WTC11 (cell line): ENCODE results near the gene RGS17.

Experiments
- GABPB1 ChIP-seq: sonication (generic); formaldehyde crosslinking; IDR thresholded peaks from 2 replicates; pipeline ENCODE4 v1.8.1; 2023; ENCODE audit warnings: mild to moderate bottlenecking, missing genetic modification reagents
- MAX ChIP-seq: sonication (generic); formaldehyde crosslinking; IDR thresholded peaks from 2 replicates; pipeline ENCODE4 v1.8.0; 2022; ENCODE audit warnings: mild to moderate bottlenecking, missing genetic modification reagents
- ZNF317 ChIP-seq: sonication (generic); formaldehyde crosslinking; IDR thresholded peaks from 2 replicates; pipeline ENCODE4 v1.8.1; 2023; ENCODE audit warnings: low read depth, mild to moderate bottlenecking, moderate library complexity, missing genetic modification reagents, borderline replicate concordance
- TF ChIP-seq, protein P1 (sequence below): fragments of 200-600 bp; IDR thresholded peaks from 2 replicates; pipeline ENCODE4 v1.8.0; 2022; ENCODE audit warnings: antibody characterized with exemption
- TF ChIP-seq, protein P2 (sequence below): sonication (generic); formaldehyde crosslinking; IDR thresholded peaks from 2 replicates; pipeline ENCODE4 v1.8.1; 2022; ENCODE audit warnings: low read depth, missing genetic modification reagents, borderline replicate concordance
- TF ChIP-seq, protein P3 (sequence below): sonication (generic); formaldehyde crosslinking; IDR thresholded peaks from 2 replicates; pipeline ENCODE4 v1.8.0; 2023; ENCODE audit warnings: mild to moderate bottlenecking, missing genetic modification reagents
- TF ChIP-seq, protein P4 (sequence below): sonication (generic); formaldehyde crosslinking; conservative IDR thresholded peaks from 2 replicates; pipeline ENCODE4 v1.8.1; 2023; ENCODE audit warnings: mild to moderate bottlenecking, low read depth, missing genetic modification reagents, moderate library complexity

GRCh38 chr6:152976749-152977148, 154.3 kb downstream of the RGS17 start:
- TF ChIP-seq, protein P1, sequence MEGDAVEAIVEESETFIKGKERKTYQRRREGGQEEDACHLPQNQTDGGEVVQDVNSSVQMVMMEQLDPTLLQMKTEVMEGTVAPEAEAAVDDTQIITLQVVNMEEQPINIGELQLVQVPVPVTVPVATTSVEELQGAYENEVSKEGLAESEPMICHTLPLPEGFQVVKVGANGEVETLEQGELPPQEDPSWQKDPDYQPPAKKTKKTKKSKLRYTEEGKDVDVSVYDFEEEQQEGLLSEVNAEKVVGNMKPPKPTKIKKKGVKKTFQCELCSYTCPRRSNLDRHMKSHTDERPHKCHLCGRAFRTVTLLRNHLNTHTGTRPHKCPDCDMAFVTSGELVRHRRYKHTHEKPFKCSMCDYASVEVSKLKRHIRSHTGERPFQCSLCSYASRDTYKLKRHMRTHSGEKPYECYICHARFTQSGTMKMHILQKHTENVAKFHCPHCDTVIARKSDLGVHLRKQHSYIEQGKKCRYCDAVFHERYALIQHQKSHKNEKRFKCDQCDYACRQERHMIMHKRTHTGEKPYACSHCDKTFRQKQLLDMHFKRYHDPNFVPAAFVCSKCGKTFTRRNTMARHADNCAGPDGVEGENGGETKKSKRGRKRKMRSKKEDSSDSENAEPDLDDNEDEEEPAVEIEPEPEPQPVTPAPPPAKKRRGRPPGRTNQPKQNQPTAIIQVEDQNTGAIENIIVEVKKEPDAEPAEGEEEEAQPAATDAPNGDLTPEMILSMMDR: no peak
- TF ChIP-seq ZNF317 (CRISPR knock-in tag) (no peak), GABPB1 (CRISPR knock-in tag) (no peak), MAX (CRISPR knock-in tag) (no peak)
- TF ChIP-seq, protein P2, sequence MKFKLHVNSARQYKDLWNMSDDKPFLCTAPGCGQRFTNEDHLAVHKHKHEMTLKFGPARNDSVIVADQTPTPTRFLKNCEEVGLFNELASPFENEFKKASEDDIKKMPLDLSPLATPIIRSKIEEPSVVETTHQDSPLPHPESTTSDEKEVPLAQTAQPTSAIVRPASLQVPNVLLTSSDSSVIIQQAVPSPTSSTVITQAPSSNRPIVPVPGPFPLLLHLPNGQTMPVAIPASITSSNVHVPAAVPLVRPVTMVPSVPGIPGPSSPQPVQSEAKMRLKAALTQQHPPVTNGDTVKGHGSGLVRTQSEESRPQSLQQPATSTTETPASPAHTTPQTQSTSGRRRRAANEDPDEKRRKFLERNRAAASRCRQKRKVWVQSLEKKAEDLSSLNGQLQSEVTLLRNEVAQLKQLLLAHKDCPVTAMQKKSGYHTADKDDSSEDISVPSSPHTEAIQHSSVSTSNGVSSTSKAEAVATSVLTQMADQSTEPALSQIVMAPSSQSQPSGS (CRISPR knock-in tag): no peak
- TF ChIP-seq, protein P3, sequence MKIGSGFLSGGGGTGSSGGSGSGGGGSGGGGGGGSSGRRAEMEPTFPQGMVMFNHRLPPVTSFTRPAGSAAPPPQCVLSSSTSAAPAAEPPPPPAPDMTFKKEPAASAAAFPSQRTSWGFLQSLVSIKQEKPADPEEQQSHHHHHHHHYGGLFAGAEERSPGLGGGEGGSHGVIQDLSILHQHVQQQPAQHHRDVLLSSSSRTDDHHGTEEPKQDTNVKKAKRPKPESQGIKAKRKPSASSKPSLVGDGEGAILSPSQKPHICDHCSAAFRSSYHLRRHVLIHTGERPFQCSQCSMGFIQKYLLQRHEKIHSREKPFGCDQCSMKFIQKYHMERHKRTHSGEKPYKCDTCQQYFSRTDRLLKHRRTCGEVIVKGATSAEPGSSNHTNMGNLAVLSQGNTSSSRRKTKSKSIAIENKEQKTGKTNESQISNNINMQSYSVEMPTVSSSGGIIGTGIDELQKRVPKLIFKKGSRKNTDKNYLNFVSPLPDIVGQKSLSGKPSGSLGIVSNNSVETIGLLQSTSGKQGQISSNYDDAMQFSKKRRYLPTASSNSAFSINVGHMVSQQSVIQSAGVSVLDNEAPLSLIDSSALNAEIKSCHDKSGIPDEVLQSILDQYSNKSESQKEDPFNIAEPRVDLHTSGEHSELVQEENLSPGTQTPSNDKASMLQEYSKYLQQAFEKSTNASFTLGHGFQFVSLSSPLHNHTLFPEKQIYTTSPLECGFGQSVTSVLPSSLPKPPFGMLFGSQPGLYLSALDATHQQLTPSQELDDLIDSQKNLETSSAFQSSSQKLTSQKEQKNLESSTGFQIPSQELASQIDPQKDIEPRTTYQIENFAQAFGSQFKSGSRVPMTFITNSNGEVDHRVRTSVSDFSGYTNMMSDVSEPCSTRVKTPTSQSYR (CRISPR knock-in tag): no peak
- TF ChIP-seq, protein P4, sequence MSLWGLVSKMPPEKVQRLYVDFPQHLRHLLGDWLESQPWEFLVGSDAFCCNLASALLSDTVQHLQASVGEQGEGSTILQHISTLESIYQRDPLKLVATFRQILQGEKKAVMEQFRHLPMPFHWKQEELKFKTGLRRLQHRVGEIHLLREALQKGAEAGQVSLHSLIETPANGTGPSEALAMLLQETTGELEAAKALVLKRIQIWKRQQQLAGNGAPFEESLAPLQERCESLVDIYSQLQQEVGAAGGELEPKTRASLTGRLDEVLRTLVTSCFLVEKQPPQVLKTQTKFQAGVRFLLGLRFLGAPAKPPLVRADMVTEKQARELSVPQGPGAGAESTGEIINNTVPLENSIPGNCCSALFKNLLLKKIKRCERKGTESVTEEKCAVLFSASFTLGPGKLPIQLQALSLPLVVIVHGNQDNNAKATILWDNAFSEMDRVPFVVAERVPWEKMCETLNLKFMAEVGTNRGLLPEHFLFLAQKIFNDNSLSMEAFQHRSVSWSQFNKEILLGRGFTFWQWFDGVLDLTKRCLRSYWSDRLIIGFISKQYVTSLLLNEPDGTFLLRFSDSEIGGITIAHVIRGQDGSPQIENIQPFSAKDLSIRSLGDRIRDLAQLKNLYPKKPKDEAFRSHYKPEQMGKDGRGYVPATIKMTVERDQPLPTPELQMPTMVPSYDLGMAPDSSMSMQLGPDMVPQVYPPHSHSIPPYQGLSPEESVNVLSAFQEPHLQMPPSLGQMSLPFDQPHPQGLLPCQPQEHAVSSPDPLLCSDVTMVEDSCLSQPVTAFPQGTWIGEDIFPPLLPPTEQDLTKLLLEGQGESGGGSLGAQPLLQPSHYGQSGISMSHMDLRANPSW (CRISPR knock-in tag): no peak
